ENCODE data around the gene ACBD4. TPM values are rescaled to one million over a fixed set of nuclear protein-coding genes. Genes with fewer than 3 reads are reported as not detected.
"Not testable (repeated sequence)": the region's sequence is repeated elsewhere in the genome, so short reads cannot be mapped to it uniquely, and the experiment has no call there.

Gene ACBD4
- total RNA-seq, 2 donors from 2014 or later: 8.3 to 14.8 TPM

GRCh38 chr17:45117848-45118646, 17.4 kb upstream of the ACBD4 start:
- peaks cover 0 to 4% of the 10 kb centered on the region in 2 donors for H3K4me1 Mint-ChIP-seq (ENCODE audit: low read depth in 2 of 2)
- H3K27me3 Mint-ChIP-seq: peaks cover 0 to 7% of the 10 kb centered on the region in 2 donors
- ATAC-seq: no peak
- no peaks in the 10 kb centered on the region for H3K9me3 Mint-ChIP-seq
- H3K27ac Mint-ChIP-seq: no peak overlapping the region
- H3K4me3 Mint-ChIP-seq: no peak overlapping the region
- DNase-seq (ENCODE audit: low spot score): no peak
- no peaks in the 10 kb centered on the region for H3K36me3 Mint-ChIP-seq

- no peaks in the 10 kb centered on the region for H3K36me3 Mint-ChIP-seq
- DNase-seq (ENCODE audit: low spot score) (no peak), ATAC-seq (no peak)
- no peaks in the 10 kb centered on the region for H3K9me3 Mint-ChIP-seq
- no peak overlapping the region for H3K4me3 Mint-ChIP-seq
- H3K27me3 Mint-ChIP-seq: peaks cover 0 to 7% of the 10 kb centered on the region in 2 donors
- H3K27ac Mint-ChIP-seq: no peak overlapping the region
- peaks cover 0 to 4% of the 10 kb centered on the region in 2 donors for H3K4me1 Mint-ChIP-seq (ENCODE audit: low read depth in 2 of 2)
Measured at GRCh38 chr17:45118691-45119090, 16.8 kb upstream of the ACBD4 start.

GRCh38 chr17:45119964-45120363, 15.5 kb upstream of the ACBD4 start:
- Mint-ChIP-seq H3K27ac (no peak overlapping the region), H3K36me3 (no peaks in the 10 kb centered on the region), H3K27me3 (peaks cover 0 to 7% of the 10 kb centered on the region in 2 donors), H3K9me3 (no peaks in the 10 kb centered on the region), H3K4me1 (ENCODE audit: low read depth in 2 of 2) (peaks cover 0 to 4% of the 10 kb centered on the region in 2 donors), H3K4me3 (no peak overlapping the region)
- DNase-seq (ENCODE audit: low spot score) (no peak), ATAC-seq (no peak)

- Mint-ChIP-seq H3K27ac (no peak overlapping the region), H3K4me3 (no peak overlapping the region), H3K4me1 (ENCODE audit: low read depth in 2 of 2) (peaks cover 0 to 3% of the 10 kb centered on the region in 2 donors), H3K36me3 (no peaks in the 10 kb centered on the region), H3K27me3 (peaks cover 0 to 7% of the 10 kb centered on the region in 2 donors), H3K9me3 (no peaks in the 10 kb centered on the region)
- DNase-seq (ENCODE audit: low spot score): no peak
- ATAC-seq: no peak
Measured at GRCh38 chr17:45120558-45120957, 14.9 kb upstream of the ACBD4 start.

- no peaks in the 10 kb centered on the region for H3K4me1 Mint-ChIP-seq (ENCODE audit: low read depth in 2 of 2)
- H3K36me3 Mint-ChIP-seq: no peaks in the 10 kb centered on the region
- no peak for ATAC-seq
- H3K27ac Mint-ChIP-seq: no peak overlapping the region
- no peaks in the 10 kb centered on the region for H3K9me3 Mint-ChIP-seq
- no peak overlapping the region for H3K4me3 Mint-ChIP-seq
- H3K27me3 Mint-ChIP-seq: peaks cover 0 to 3% of the 10 kb centered on the region in 2 donors
- DNase-seq (ENCODE audit: low spot score): no peak
Measured at GRCh38 chr17:45121055-45121454, 14.4 kb upstream of the ACBD4 start.

- DNase-seq (ENCODE audit: low spot score) (no peak), ATAC-seq (no peak)
- H3K4me1 Mint-ChIP-seq (ENCODE audit: low read depth in 2 of 2): no peaks in the 10 kb centered on the region
- H3K9me3 Mint-ChIP-seq: no peaks in the 10 kb centered on the region
- H3K27ac Mint-ChIP-seq: no peak overlapping the region
- no peaks in the 10 kb centered on the region for H3K27me3 Mint-ChIP-seq
- no peaks in the 10 kb centered on the region for H3K36me3 Mint-ChIP-seq
- H3K4me3 Mint-ChIP-seq: no peak overlapping the region
Measured at GRCh38 chr17:45123076-45123770, 12.3 kb upstream of the ACBD4 start.

GRCh38 chr17:45123930-45124796, 11.3 kb upstream of the ACBD4 start:
- Mint-ChIP-seq H3K4me3 (no peak overlapping the region), H3K9me3 (no peaks in the 10 kb centered on the region), H3K4me1 (ENCODE audit: low read depth in 2 of 2) (no peaks in the 10 kb centered on the region), H3K36me3 (no peaks in the 10 kb centered on the region), H3K27ac (no peak overlapping the region), H3K27me3 (no peaks in the 10 kb centered on the region)
- DNase-seq (ENCODE audit: low spot score) (no peak), ATAC-seq (peak; percentile 75 to 85)

GRCh38 chr17:45124797-45125122, 10.7 kb upstream of the ACBD4 start:
- ATAC-seq; H3K36me3 Mint-ChIP-seq; H3K4me3 Mint-ChIP-seq; H3K9me3 Mint-ChIP-seq; H3K4me1 Mint-ChIP-seq (ENCODE audit: low read depth in 2 of 2); DNase-seq (ENCODE audit: low spot score); H3K27me3 Mint-ChIP-seq; H3K27ac Mint-ChIP-seq: not testable (repeated sequence)

- DNase-seq (ENCODE audit: low spot score): no peak
- no peaks in the 10 kb centered on the region for H3K36me3 Mint-ChIP-seq
- peaks cover 0 to under 1% of the 10 kb centered on the region in 2 donors for H3K27me3 Mint-ChIP-seq
- H3K4me1 Mint-ChIP-seq (ENCODE audit: low read depth in 2 of 2): peaks cover 0 to 1% of the 10 kb centered on the region in 2 donors
- H3K9me3 Mint-ChIP-seq: no peaks in the 10 kb centered on the region
- ATAC-seq: no peak
- H3K27ac Mint-ChIP-seq: no peak overlapping the region
- no peak overlapping the region for H3K4me3 Mint-ChIP-seq
Measured at GRCh38 chr17:45125509-45125908, 10.0 kb upstream of the ACBD4 start.

- ATAC-seq (no peak), DNase-seq (ENCODE audit: low spot score) (no peak)
- H3K4me3 Mint-ChIP-seq: no peak overlapping the region
- peaks cover 0 to 3% of the 10 kb centered on the region in 2 donors for H3K4me1 Mint-ChIP-seq (ENCODE audit: low read depth in 2 of 2)
- peaks cover 0 to 8% of the 10 kb centered on the region in 2 donors for H3K27me3 Mint-ChIP-seq
- no peaks in the 10 kb centered on the region for H3K36me3 Mint-ChIP-seq
- no peak overlapping the region for H3K27ac Mint-ChIP-seq
- no peaks in the 10 kb centered on the region for H3K9me3 Mint-ChIP-seq
Measured at GRCh38 chr17:45127207-45127547, 8.3 kb upstream of the ACBD4 start.

GRCh38 chr17:45127548-45128300, 7.8 kb upstream of the ACBD4 start:
- peaks cover 0 to 3% of the 10 kb centered on the region in 2 donors for H3K4me1 Mint-ChIP-seq (ENCODE audit: low read depth in 2 of 2)
- H3K4me3 Mint-ChIP-seq: no peak overlapping the region
- no peaks in the 10 kb centered on the region for H3K9me3 Mint-ChIP-seq
- peaks cover 0 to 8% of the 10 kb centered on the region in 2 donors for H3K27me3 Mint-ChIP-seq
- H3K27ac Mint-ChIP-seq: no peak overlapping the region
- no peaks in the 10 kb centered on the region for H3K36me3 Mint-ChIP-seq
- DNase-seq (ENCODE audit: low spot score) (no peak), ATAC-seq (no peak)

GRCh38 chr17:45128331-45128730, 7.2 kb upstream of the ACBD4 start:
- H3K27me3 Mint-ChIP-seq: peaks cover 0 to 8% of the 10 kb centered on the region in 2 donors
- DNase-seq (ENCODE audit: low spot score): no peak
- H3K36me3 Mint-ChIP-seq: no peaks in the 10 kb centered on the region
- no peak overlapping the region for H3K27ac Mint-ChIP-seq
- peaks cover 0 to 5% of the 10 kb centered on the region in 2 donors for H3K4me1 Mint-ChIP-seq (ENCODE audit: low read depth in 2 of 2)
- no peak overlapping the region for H3K4me3 Mint-ChIP-seq
- no peaks in the 10 kb centered on the region for H3K9me3 Mint-ChIP-seq
- no peak for ATAC-seq

- DNase-seq (ENCODE audit: low spot score) (no peak), ATAC-seq (no peak)
- peaks cover 4 to 8% of the 10 kb centered on the region in 2 donors for H3K4me1 Mint-ChIP-seq (ENCODE audit: low read depth in 2 of 2)
- no peaks in the 10 kb centered on the region for H3K9me3 Mint-ChIP-seq
- H3K27ac Mint-ChIP-seq: no peak overlapping the region
- no peaks in the 10 kb centered on the region for H3K36me3 Mint-ChIP-seq
- H3K4me3 Mint-ChIP-seq: no peak overlapping the region
- H3K27me3 Mint-ChIP-seq: peaks cover 0 to 8% of the 10 kb centered on the region in 2 donors
Measured at GRCh38 chr17:45128989-45129388, 6.5 kb upstream of the ACBD4 start.

Data from natural killer cell treated with Interleukin-12 subunit alpha and Interleukin-12 subunit beta and Interleukin-15 and Interleukin-18, amount 100 ng/mL, for 72 hours (primary cell).